OCI-LY3 (cell line): ENCODE data around the gene C20orf202.

Experiments used
- H2AFZ ChIP-seq: fragments of 200-600, 300-600 bp; shearing (Covaris generic); 2 replicates; pipeline ENCODE4 v1.6.0; 2014; ENCODE audit warnings: antibody characterized with exemption, low read depth, low read length
- H3K27ac ChIP-seq: fragments of 200-600, 300-600 bp; sonication (generic); 2 replicates; pipeline ENCODE4 v1.5.1; 2014; ENCODE audit warnings: mild to moderate bottlenecking, low read length, moderate library complexity, mixed read lengths
- H3K27me3 ChIP-seq: fragments of 200-600, 300-600 bp; sonication (generic); 2 replicates; pipeline ENCODE4 v1.6.1; 2014; ENCODE audit warnings: low read depth, low read length, mixed read lengths
- H3K36me3 ChIP-seq: fragments of 200-600, 300-600 bp; sonication (generic); replicated peaks from 2 replicates; pipeline ENCODE3; 2014; ENCODE audit warnings: low read depth, low read length, mixed read lengths
- H3K4me1 ChIP-seq: fragments of 300-600, 200-600 bp; sonication (generic); 2 replicates; pipeline ENCODE4 v1.6.1; 2014; ENCODE audit warnings: low read length, mixed read lengths
- H3K4me2 ChIP-seq: fragments of 200-600, 300-600 bp; sonication (generic); 2 replicates; pipeline ENCODE4 v1.6.1; 2014; ENCODE audit warnings: low read length, mixed read lengths
- H3K4me3 ChIP-seq: fragments of 300-600, 200-600 bp; sonication (generic); 2 replicates; pipeline ENCODE4 v1.5.1; 2014; ENCODE audit warnings: antibody characterized with exemption, mild to moderate bottlenecking, low read length, moderate library complexity
- H3K79me2 ChIP-seq: fragments of 300-600, 200-600 bp; shearing (Covaris generic); 2 replicates; pipeline ENCODE4 v1.6.1; 2014; ENCODE audit warnings: mild to moderate bottlenecking, low read length, mixed read lengths
- H3K9ac ChIP-seq: fragments of 300-600, 200-600 bp; shearing (Covaris generic); 2 replicates; pipeline ENCODE4 v1.6.0; 2014; ENCODE audit warnings: mild to moderate bottlenecking, low read length, moderate library complexity
- H3K9me3 ChIP-seq: fragments of 200-600, 300-600 bp; shearing (Covaris generic); 2 replicates; pipeline ENCODE4 v1.6.1; 2014; ENCODE audit warnings: low read length, mixed read lengths; ENCODE audit not compliant: insufficient read depth
- H4K20me1 ChIP-seq: fragments of 200-600, 300-600 bp; sonication (generic); 2 replicates; pipeline ENCODE4 v1.6.1; 2016; ENCODE audit warnings: low read length, mixed read lengths; ENCODE audit not compliant: insufficient read depth
- EZH2phosphoT487 ChIP-seq: fragments of 200-600 bp; shearing (Covaris generic); IDR thresholded peaks from 2 replicates; pipeline ENCODE4 v1.6.1; 2018; ENCODE audit warnings: antibody characterized with exemption, mixed run types, low read depth
- TF ChIP-seq, protein P1 (sequence below): fragments of 200-600, 300-600 bp; sonication (generic); IDR thresholded peaks from 2 replicates; pipeline ENCODE4 v1.5.1; 2014; ENCODE audit warnings: antibody characterized with exemption, low read length, low read depth

Gene C20orf202

DNA sequence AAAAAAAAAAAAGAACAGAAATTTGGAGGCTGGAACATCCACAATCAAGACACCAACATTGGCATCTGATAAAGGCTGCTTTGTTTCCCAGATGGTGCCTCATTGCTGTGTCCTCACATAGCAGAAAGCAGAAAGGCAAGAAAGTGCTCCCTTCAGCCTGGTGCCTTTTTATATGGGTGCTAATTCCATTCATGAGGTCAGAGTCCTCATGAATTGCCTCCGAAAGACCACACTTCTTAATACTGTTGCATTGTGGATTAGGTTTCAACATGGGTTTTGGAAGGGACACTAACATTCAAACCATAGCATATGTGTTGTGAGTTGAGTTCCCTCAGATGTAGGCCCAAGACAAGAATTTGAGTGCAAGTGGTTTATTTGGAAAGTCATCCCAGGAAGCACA lies 8.0 kb upstream of the C20orf202 start:
- Histone ChIP-seq H2AFZ (no peak overlapping the region), H3K36me3 (no peaks in the 10 kb centered on the region), H3K9ac (no peak overlapping the region), H3K4me2 (no peak overlapping the region), H3K4me1 (no peaks in the 10 kb centered on the region), H3K4me3 (no peak overlapping the region), H3K27ac (no peak overlapping the region), H3K27me3 (peaks cover under 1% of the 10 kb centered on the region; the same call in 1 of the 2 replicates), H3K9me3 (no peaks in the 10 kb centered on the region), H3K79me2 (no peaks in the 10 kb centered on the region), H4K20me1 (no peaks in the 10 kb centered on the region)
- TF ChIP-seq, protein P1, sequence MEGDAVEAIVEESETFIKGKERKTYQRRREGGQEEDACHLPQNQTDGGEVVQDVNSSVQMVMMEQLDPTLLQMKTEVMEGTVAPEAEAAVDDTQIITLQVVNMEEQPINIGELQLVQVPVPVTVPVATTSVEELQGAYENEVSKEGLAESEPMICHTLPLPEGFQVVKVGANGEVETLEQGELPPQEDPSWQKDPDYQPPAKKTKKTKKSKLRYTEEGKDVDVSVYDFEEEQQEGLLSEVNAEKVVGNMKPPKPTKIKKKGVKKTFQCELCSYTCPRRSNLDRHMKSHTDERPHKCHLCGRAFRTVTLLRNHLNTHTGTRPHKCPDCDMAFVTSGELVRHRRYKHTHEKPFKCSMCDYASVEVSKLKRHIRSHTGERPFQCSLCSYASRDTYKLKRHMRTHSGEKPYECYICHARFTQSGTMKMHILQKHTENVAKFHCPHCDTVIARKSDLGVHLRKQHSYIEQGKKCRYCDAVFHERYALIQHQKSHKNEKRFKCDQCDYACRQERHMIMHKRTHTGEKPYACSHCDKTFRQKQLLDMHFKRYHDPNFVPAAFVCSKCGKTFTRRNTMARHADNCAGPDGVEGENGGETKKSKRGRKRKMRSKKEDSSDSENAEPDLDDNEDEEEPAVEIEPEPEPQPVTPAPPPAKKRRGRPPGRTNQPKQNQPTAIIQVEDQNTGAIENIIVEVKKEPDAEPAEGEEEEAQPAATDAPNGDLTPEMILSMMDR = no peak
- TF ChIP-seq EZH2phosphoT487 = no peak

DNA sequence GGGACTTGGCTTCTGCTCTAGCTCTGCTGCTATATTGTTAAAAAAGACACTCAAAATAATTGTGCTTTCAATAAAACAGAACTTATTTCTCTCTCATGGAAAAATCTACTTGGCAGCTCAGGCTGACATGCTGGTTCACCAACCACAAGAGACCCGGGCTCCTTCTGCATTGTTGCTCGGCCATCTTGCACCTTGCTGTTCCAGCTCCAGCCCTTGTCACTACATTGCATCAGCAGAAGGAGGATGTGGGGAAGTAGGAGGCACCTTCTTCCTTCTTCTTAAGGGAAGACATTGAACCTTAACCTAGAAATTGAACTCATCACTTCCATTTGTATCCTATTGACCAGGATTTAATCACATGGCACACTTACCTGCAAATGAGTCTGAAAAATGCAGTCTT lies 6.6 kb upstream of the C20orf202 start:
- no peak overlapping the region for H2AFZ ChIP-seq
- H3K4me2 ChIP-seq = no peak overlapping the region
- H3K27me3 ChIP-seq = peaks cover 3% of the 10 kb centered on the region; the same call in 1 of the 2 replicates
- no peaks in the 10 kb centered on the region for H3K4me1 ChIP-seq
- H3K79me2 ChIP-seq = no peaks in the 10 kb centered on the region
- no peaks in the 10 kb centered on the region for H3K9me3 ChIP-seq
- no peak overlapping the region for H3K4me3 ChIP-seq
- no peaks in the 10 kb centered on the region for H3K36me3 ChIP-seq
- TF ChIP-seq, protein P1 = no peak
- TF ChIP-seq EZH2phosphoT487 = no peak
- H3K27ac ChIP-seq = no peak overlapping the region
- no peaks in the 10 kb centered on the region for H4K20me1 ChIP-seq
- no peak overlapping the region for H3K9ac ChIP-seq

DNA sequence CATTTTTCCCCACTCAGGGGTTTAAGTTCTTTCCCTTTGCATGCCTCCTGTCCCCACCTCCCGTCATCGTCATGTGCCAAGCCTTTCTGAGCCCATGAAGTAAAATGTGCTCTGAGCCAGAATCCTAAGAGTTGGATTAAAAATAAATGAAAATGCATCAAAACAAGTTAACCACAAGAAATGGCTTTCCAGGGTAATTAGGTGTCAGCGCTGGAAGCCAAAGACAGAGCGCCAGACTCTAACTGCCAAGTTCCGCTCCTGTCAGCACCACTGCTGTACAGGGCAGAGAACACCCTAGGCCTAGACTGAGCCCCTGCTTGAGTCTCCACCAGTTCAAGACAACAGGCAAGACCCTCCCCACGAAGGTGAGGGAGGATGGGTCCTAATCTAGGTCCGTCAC lies 5.5 kb upstream of the C20orf202 start:
- Histone ChIP-seq H3K4me1 (no peaks in the 10 kb centered on the region), H3K9me3 (no peaks in the 10 kb centered on the region), H3K27ac (no peak overlapping the region), H3K79me2 (no peaks in the 10 kb centered on the region), H2AFZ (no peak overlapping the region), H3K36me3 (no peaks in the 10 kb centered on the region), H4K20me1 (no peaks in the 10 kb centered on the region), H3K27me3 (peaks cover 3% of the 10 kb centered on the region; the same call in 1 of the 2 replicates), H3K4me3 (no peak overlapping the region), H3K9ac (no peak overlapping the region), H3K4me2 (no peak overlapping the region)
- no peak for TF ChIP-seq EZH2phosphoT487
- TF ChIP-seq, protein P1 = no peak

DNA sequence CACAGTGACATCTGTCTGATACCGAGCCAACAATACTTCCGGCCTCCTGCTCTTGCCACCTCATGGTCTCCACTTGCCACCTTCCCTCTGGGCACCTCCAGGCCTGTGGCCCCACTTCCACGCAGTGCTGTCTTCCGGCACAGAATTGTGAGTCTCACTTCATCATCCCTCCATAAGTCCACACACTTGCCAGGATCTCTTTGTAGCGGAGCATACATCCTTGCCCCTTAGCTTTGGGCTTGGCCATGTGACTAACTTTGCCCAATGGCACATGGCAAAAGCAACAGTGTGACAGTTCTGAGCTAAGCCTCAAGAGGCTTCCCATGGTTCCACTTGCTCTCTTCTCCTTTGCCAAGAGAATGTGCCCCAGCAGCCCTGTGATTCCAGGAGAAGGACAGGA lies 4.5 kb upstream of the C20orf202 start:
- Histone ChIP-seq H3K4me3 (no peak overlapping the region), H3K79me2 (no peaks in the 10 kb centered on the region), H4K20me1 (no peaks in the 10 kb centered on the region), H3K9ac (no peak overlapping the region), H2AFZ (no peak overlapping the region), H3K27me3 (peaks cover 3% of the 10 kb centered on the region; the same call in 1 of the 2 replicates), H3K27ac (no peak overlapping the region), H3K4me2 (no peak overlapping the region), H3K9me3 (no peaks in the 10 kb centered on the region), H3K36me3 (no peaks in the 10 kb centered on the region), H3K4me1 (no peaks in the 10 kb centered on the region)
- TF ChIP-seq, protein P1 = no peak
- TF ChIP-seq EZH2phosphoT487 = no peak
